ENCODE data around the gene FADS2. TPM values are rescaled to one million over a fixed set of nuclear protein-coding genes. Genes with fewer than 3 reads are reported as not detected.
A peak's percentile ranks its signal among the peaks of the same experiment; 100 is the strongest.

Gene FADS2
- total RNA-seq, 4 donors from 2014 or later = 2.7 to 28.8 (median 3.9) TPM

GRCh38 chr11:61869708-61870451, 41.8 kb downstream of the FADS2 start:
- in situ Hi-C loops (cut with MboI; ENCODE audit: low pct_ligation_motif_present in 1 of 4, low pct_unique_long_range_greater_than_20kb in 1 of 4, low sequenced_read_pairs in 3 of 4) (loop anchor here in 2 of 4 donors (25.0 kb wide), 1 partner anchor 442 kb away; no protein-coding TSS in a partner anchor), intact Hi-C loops (cut with DNase I; ENCODE audit: low total_unique reads) (no loop called here)
- 86% methylated on average over 4 to 21 of the region's 21 CpGs for WGBS, 2 donors (ENCODE audit: low coverage in 1 of 2)
- Histone ChIP-seq H3K4me1 (peaks cover 0 to 8% (median 0%) of the 10 kb centered on the region in 4 donors), H3K36me3 (no peaks in the 10 kb centered on the region), H3K4me3 (no peak overlapping the region), H3K27ac (no peak overlapping the region), H3K27me3 (peaks cover 13% of the 10 kb centered on the region), H3K9me3 (no peaks in the 10 kb centered on the region)
- no peak for DNase-seq
- no peak for TF ChIP-seq POLR2AphosphoS5 (IDR thresholded peaks at IDR 0.05)
- no peak for TF ChIP-seq CTCF (IDR thresholded peaks at IDR 0.05)
- no peak for TF ChIP-seq EP300 (IDR thresholded peaks at IDR 0.05; ENCODE audit: low read depth)
- TF ChIP-seq POLR2A (IDR thresholded peaks at IDR 0.05) = no peak

GRCh38 chr11:61870541-61871031, 42.5 kb downstream of the FADS2 start:
- WGBS, 2 donors (ENCODE audit: low coverage in 1 of 2) = 35% methylated on average over 10 of the region's 10 CpGs; no CpG with 5 or more reads in 1 of the 2 donors
- H3K36me3 ChIP-seq = no peaks in the 10 kb centered on the region
- no peaks in the 10 kb centered on the region for H3K9me3 ChIP-seq
- in situ Hi-C loops (cut with MboI; ENCODE audit: low pct_ligation_motif_present in 1 of 4, low pct_unique_long_range_greater_than_20kb in 1 of 4, low sequenced_read_pairs in 3 of 4) (loop anchor here in 2 of 4 donors (25.0 kb wide), 1 partner anchor 442 kb away; no protein-coding TSS in a partner anchor), intact Hi-C loops (cut with DNase I; ENCODE audit: low total_unique reads) (no loop called here)
- TF ChIP-seq CTCF (IDR thresholded peaks at IDR 0.05) = no peak
- TF ChIP-seq EP300 (IDR thresholded peaks at IDR 0.05; ENCODE audit: low read depth) = no peak
- no peak for TF ChIP-seq POLR2A (IDR thresholded peaks at IDR 0.05)
- no peak for TF ChIP-seq POLR2AphosphoS5 (IDR thresholded peaks at IDR 0.05)
- DNase-seq = no peak
- H3K27me3 ChIP-seq = peaks cover 13% of the 10 kb centered on the region
- H3K27ac ChIP-seq = no peak overlapping the region
- peaks cover 0 to 8% (median 0%) of the 10 kb centered on the region in 4 donors for H3K4me1 ChIP-seq
- H3K4me3 ChIP-seq = no peak overlapping the region

- peak; percentile 71 to 84 (median 79) for TF ChIP-seq CTCF (IDR thresholded peaks at IDR 0.05)
- TF ChIP-seq EP300 (IDR thresholded peaks at IDR 0.05; ENCODE audit: low read depth) = no peak
- no peak for TF ChIP-seq POLR2AphosphoS5 (IDR thresholded peaks at IDR 0.05)
- TF ChIP-seq POLR2A (IDR thresholded peaks at IDR 0.05) = no peak
- in situ Hi-C loops (cut with MboI; ENCODE audit: low pct_ligation_motif_present in 1 of 4, low pct_unique_long_range_greater_than_20kb in 1 of 4, low sequenced_read_pairs in 3 of 4) (loop anchor here in 2 of 4 donors (25.0 kb wide), 1 partner anchor 441 kb away; no protein-coding TSS in a partner anchor), intact Hi-C loops (cut with DNase I; ENCODE audit: low total_unique reads) (no loop called here)
- no peak overlapping the region for H3K27ac ChIP-seq
- peak overlapping the region in 1 of 4 donors; percentile 22 for H3K4me3 ChIP-seq
- 4% methylated on average over 23 of the region's 24 CpGs; no CpG with 5 or more reads in 1 of the 2 donors for WGBS, 2 donors (ENCODE audit: low coverage in 1 of 2)
- no peaks in the 10 kb centered on the region for H3K36me3 ChIP-seq
- H3K27me3 ChIP-seq = peaks cover 13% of the 10 kb centered on the region
- peaks cover 0 to 8% (median 0%) of the 10 kb centered on the region in 4 donors for H3K4me1 ChIP-seq
- peak; percentile 65 for DNase-seq
- no peaks in the 10 kb centered on the region for H3K9me3 ChIP-seq
Observed at GRCh38 chr11:61871158-61871597, 43.1 kb downstream of the FADS2 start.

GRCh38 chr11:61872935-61873565, 45.0 kb downstream of the FADS2 start:
- intact Hi-C loops (cut with DNase I; ENCODE audit: low total_unique reads) = no loop called here
- Histone ChIP-seq H3K4me3 (no peak overlapping the region), H3K9me3 (no peaks in the 10 kb centered on the region), H3K36me3 (no peaks in the 10 kb centered on the region), H3K27me3 (peaks cover 13% of the 10 kb centered on the region), H3K27ac (no peak overlapping the region), H3K4me1 (peaks cover 0 to 8% (median 0%) of the 10 kb centered on the region in 4 donors)
- in situ Hi-C loops (cut with MboI; ENCODE audit: low pct_ligation_motif_present in 1 of 4, low pct_unique_long_range_greater_than_20kb in 1 of 4, low sequenced_read_pairs in 3 of 4) = loop anchor here in 2 of 4 donors (25.0 kb wide), 1 partner anchor 439 kb away; no protein-coding TSS in a partner anchor
- no peak for DNase-seq
- no peak for TF ChIP-seq CTCF (IDR thresholded peaks at IDR 0.05)
- TF ChIP-seq POLR2A (IDR thresholded peaks at IDR 0.05) = no peak
- TF ChIP-seq POLR2AphosphoS5 (IDR thresholded peaks at IDR 0.05) = no peak
- no peak for TF ChIP-seq EP300 (IDR thresholded peaks at IDR 0.05; ENCODE audit: low read depth)
- 92% methylated on average over 20 of the region's 20 CpGs; no CpG with 5 or more reads in 1 of the 2 donors for WGBS, 2 donors (ENCODE audit: low coverage in 1 of 2)

Measured in transverse colon (tissue), 4 donors.